ENCODE results near the gene SLC4A3.

GRCh38 chr2:219679571-219679970, 52.1 kb downstream of the SLC4A3 start:
- TF ChIP-seq POLR2A (IDR thresholded peaks at IDR 0.05) = no peak
- TF ChIP-seq, protein P1, sequence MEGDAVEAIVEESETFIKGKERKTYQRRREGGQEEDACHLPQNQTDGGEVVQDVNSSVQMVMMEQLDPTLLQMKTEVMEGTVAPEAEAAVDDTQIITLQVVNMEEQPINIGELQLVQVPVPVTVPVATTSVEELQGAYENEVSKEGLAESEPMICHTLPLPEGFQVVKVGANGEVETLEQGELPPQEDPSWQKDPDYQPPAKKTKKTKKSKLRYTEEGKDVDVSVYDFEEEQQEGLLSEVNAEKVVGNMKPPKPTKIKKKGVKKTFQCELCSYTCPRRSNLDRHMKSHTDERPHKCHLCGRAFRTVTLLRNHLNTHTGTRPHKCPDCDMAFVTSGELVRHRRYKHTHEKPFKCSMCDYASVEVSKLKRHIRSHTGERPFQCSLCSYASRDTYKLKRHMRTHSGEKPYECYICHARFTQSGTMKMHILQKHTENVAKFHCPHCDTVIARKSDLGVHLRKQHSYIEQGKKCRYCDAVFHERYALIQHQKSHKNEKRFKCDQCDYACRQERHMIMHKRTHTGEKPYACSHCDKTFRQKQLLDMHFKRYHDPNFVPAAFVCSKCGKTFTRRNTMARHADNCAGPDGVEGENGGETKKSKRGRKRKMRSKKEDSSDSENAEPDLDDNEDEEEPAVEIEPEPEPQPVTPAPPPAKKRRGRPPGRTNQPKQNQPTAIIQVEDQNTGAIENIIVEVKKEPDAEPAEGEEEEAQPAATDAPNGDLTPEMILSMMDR (IDR thresholded peaks at IDR 0.05) = no peak

Data from uterus (tissue), 2 donors.